Thoracic aorta (tissue), 2 donors: ENCODE data around the gene AKAP5. TPM values are rescaled to one million over a fixed set of nuclear protein-coding genes. Genes with fewer than 3 reads are reported as not detected.

ENCODE experiments used
- ATAC-seq: fragments of 150-250 bp; one replicate; pipeline ENCODE4 v1.8.0; 2017; ENCODE audit warnings: low read depth; ENCODE audit not compliant: insufficient number of reproducible peaks, low FRiP score
- DNase-seq: peaks from one replicate; pipeline ENCODE4 v3.0.0-alpha.2; 2020; ENCODE audit warnings: low spot score
- H3K27ac ChIP-seq, 2 donors: fragments of 200-600 bp; sonication (generic); 1 replicate in 1 of 2; 2 replicates in 1 of 2; pipeline ENCODE4 v1.5.1; 2016; ENCODE audit warnings: mild to moderate bottlenecking in 2 of 2, moderate library complexity in 2 of 2
- H3K27me3 ChIP-seq: fragments of 200-600 bp; sonication (generic); replicated peaks from 2 replicates; pipeline ENCODE4 v1.6.0; 2016; ENCODE audit warnings: mild to moderate bottlenecking; ENCODE audit not compliant: insufficient read depth
- H3K36me3 ChIP-seq: fragments of 200-600 bp; sonication (generic); one replicate; pipeline ENCODE4 v1.5.1; 2016
- H3K4me1 ChIP-seq, 2 donors: fragments of 200-600 bp; sonication (generic); 1 replicate in 1 of 2; 2 replicates in 1 of 2; pipeline versions ENCODE4 v1.5.1 to v1.6.0; 2016; ENCODE audit warnings: low read depth in 2 of 2, mild to moderate bottlenecking in 1 of 2; ENCODE audit not compliant: control insufficient read depth in 1 of 2
- H3K4me3 ChIP-seq: fragments of 200-600 bp; sonication (generic); 2 replicates; pipeline ENCODE4 v1.5.1; 2016; ENCODE audit warnings: mild to moderate bottlenecking
- H3K9me3 ChIP-seq: fragments of 200-600 bp; sonication (generic); 2 replicates; pipeline ENCODE4 v1.5.1; 2016
- CTCF ChIP-seq: fragments of 200-600 bp; sonication (generic); IDR thresholded peaks from one replicate; pipeline ENCODE4 v1.5.1; 2019; ENCODE audit warnings: antibody characterized with exemption
- total RNA-seq, 2 donors: library from RNA; depleted of rRNA; stranded (reverse); fragments of >200 nt; gene quantifications; one replicate each; pipeline versions ENCODE4 v1.1.0 to v1.2.3, GENCODE V29; 2016

The AKAP5 gene
- total RNA-seq, 2 donors from 2014 or later: 2.8 to 4.3 TPM

DNA sequence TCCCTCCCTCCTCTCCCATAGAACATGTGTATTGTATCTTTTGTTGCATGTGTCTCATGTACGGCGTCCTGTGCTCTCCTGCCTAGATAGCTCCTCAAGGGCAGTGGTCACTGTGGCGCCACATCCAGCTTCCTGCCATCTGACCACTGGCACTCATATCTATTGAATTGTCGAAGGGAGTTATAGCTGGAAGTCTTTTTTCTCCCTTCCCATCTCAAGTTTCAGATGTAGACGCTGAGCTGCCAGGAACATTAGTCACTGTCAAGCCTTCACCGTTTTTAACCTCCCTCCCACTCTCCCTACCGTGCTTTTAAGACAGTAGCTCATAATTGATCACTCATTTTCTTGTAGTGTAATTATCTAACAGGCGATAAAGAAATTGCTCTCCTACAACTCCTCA lies 44.1 kb upstream of the AKAP5 start:
- TF ChIP-seq CTCF: no peak
- Histone ChIP-seq H3K4me1 (peaks cover 0 to 4% of the 10 kb centered on the region in 2 donors), H3K27ac (no peak overlapping the region), H3K9me3 (no peaks in the 10 kb centered on the region), H3K27me3 (no peaks in the 10 kb centered on the region), H3K36me3 (peaks cover 32% of the 10 kb centered on the region), H3K4me3 (no peak overlapping the region)
- ATAC-seq (no peak), DNase-seq (no peak)

- no peak for DNase-seq
- H3K36me3 ChIP-seq: peaks cover 33% of the 10 kb centered on the region
- H3K4me3 ChIP-seq: no peak overlapping the region
- H3K4me1 ChIP-seq: peaks cover 0 to 1% of the 10 kb centered on the region in 2 donors
- TF ChIP-seq CTCF: no peak
- no peaks in the 10 kb centered on the region for H3K27me3 ChIP-seq
- no peak for ATAC-seq
- no peak overlapping the region for H3K27ac ChIP-seq
- H3K9me3 ChIP-seq: no peaks in the 10 kb centered on the region
These were observed 43.3 kb upstream of the AKAP5 start for GRCh38 chr14:64422005-64422404.

DNA sequence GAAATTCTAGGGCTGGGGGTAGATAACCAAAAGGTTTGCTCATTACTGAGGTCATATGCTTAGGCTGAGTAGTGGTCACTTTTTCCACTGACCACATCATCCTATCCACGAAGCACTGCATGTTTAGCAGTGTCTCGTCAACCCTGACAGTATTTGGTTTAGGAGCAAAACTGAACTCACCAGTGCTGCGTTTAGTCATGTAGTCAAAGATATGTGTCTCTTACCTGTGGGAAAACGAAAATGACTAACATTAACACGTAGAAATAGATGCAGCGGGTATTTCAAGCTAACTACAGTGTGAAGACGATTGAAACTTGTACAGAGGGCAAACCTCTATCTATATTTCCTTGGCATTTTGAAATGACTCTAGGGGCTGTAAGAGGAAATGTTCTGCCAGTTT lies 42.5 kb upstream of the AKAP5 start:
- H3K27me3 ChIP-seq: no peaks in the 10 kb centered on the region
- DNase-seq: no peak
- H3K9me3 ChIP-seq: no peaks in the 10 kb centered on the region
- TF ChIP-seq CTCF: no peak
- peaks cover 31% of the 10 kb centered on the region for H3K36me3 ChIP-seq
- no peaks in the 10 kb centered on the region for H3K4me1 ChIP-seq
- no peak overlapping the region for H3K4me3 ChIP-seq
- no peak overlapping the region for H3K27ac ChIP-seq
- no peak for ATAC-seq

DNA sequence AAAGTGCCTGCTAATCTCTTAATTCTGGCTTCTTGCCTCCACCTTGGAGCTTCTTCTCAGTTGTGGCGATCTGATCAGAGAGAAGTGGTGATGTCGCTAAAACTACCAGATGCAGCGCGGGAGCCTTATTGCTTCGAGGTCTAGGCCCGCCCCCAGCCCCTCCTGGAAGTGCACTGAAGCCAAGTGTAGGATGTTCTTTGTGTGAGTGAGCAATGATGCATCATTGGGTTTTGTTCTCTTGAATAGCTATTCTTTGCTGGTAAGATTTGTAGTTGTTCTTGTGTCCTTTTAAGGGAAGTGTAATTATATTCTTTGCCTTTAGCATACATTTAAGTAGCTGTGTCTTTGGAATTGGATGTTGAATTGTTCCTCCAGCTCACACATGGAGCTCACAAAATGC lies 41.3 kb upstream of the AKAP5 start:
- H3K27ac ChIP-seq: no peak overlapping the region
- no peaks in the 10 kb centered on the region for H3K27me3 ChIP-seq
- no peaks in the 10 kb centered on the region for H3K9me3 ChIP-seq
- DNase-seq (no peak), ATAC-seq (no peak)
- H3K36me3 ChIP-seq: peaks cover 29% of the 10 kb centered on the region
- no peak for TF ChIP-seq CTCF
- no peak overlapping the region for H3K4me3 ChIP-seq
- no peaks in the 10 kb centered on the region for H3K4me1 ChIP-seq

DNA sequence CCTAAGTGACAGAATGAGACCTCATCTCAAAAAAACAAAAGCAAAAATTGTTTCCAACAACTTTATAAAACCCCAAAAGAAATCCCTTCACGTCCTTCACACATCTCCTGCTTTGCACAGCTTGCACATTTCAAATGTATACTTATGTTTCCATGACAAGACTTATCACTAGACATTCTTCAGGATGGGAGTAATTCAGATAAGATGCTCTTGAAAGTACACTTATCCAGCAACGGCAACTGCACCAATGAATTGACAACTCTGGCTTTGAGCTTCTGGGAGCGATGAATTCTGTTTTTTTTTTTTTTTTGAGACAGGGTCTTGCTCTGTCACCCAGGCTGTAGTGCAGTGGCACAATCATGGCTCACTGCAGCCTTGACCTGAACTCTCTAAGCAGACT lies 30.8 kb upstream of the AKAP5 start:
- TF ChIP-seq CTCF: no peak
- DNase-seq: no peak
- Histone ChIP-seq H3K4me1 (peaks cover 14 to 21% of the 10 kb centered on the region in 2 donors), H3K27ac (no peak overlapping the region), H3K27me3 (no peaks in the 10 kb centered on the region), H3K9me3 (no peaks in the 10 kb centered on the region), H3K4me3 (no peak overlapping the region), H3K36me3 (peaks cover 15% of the 10 kb centered on the region)
- no peak for ATAC-seq
